NCI-H774 (cell line): ENCODE measurements around the gene SMARCA2.

ENCODE experiments used
- DNase-seq: peaks from one replicate; lab custom pipeline; 2025; lab: John Stamatoyannopoulos, UW

The SMARCA2 gene

GRCh38 chr9:2015581-2016407 lies 647 bp downstream of the SMARCA2 start:
- DNase-seq: peak; percentile 42

- DNase-seq: peak; percentile 57
Observed at GRCh38 chr9:2016408-2017330, 1.5 kb downstream of the SMARCA2 start.

GRCh38 chr9:2017331-2018161 lies 2.4 kb downstream of the SMARCA2 start:
- DNase-seq: peak; percentile 58

GRCh38 chr9:2018162-2018643 lies 3.1 kb downstream of the SMARCA2 start:
- DNase-seq: no peak

- no peak for DNase-seq
Observed at GRCh38 chr9:2018764-2019558, 3.8 kb downstream of the SMARCA2 start.

GRCh38 chr9:2019723-2020122 lies 4.6 kb downstream of the SMARCA2 start:
- no peak for DNase-seq

GRCh38 chr9:2021731-2022130 lies 6.6 kb downstream of the SMARCA2 start:
- DNase-seq: no peak

GRCh38 chr9:2022560-2022959 lies 7.4 kb downstream of the SMARCA2 start:
- no peak for DNase-seq

- no peak for DNase-seq
Observed at GRCh38 chr9:2023042-2023441, 7.9 kb downstream of the SMARCA2 start.

- no peak for DNase-seq
Observed at GRCh38 chr9:2023532-2023931, 8.4 kb downstream of the SMARCA2 start.

- no peak for DNase-seq
Observed at GRCh38 chr9:2024888-2025782, 10.0 kb downstream of the SMARCA2 start.

- no peak for DNase-seq
Observed at GRCh38 chr9:2026220-2026997, 11.3 kb downstream of the SMARCA2 start.

- no peak for DNase-seq
Observed at GRCh38 chr9:2027543-2028160, 12.5 kb downstream of the SMARCA2 start.

- DNase-seq: no peak
Observed at GRCh38 chr9:2028888-2029287, 13.7 kb downstream of the SMARCA2 start.

GRCh38 chr9:2029666-2030170 lies 14.6 kb downstream of the SMARCA2 start:
- no peak for DNase-seq

- no peak for DNase-seq
Observed at GRCh38 chr9:2032234-2032633, 17.1 kb downstream of the SMARCA2 start.

- no peak for DNase-seq
Observed at GRCh38 chr9:2036844-2037243, 21.7 kb downstream of the SMARCA2 start.
